ENCODE data around the gene C8A. TPM values are rescaled to one million over a fixed set of nuclear protein-coding genes. Genes with fewer than 3 reads are reported as not detected.

Gene C8A
- total RNA-seq, 1 experiment from 2014 or later: 0.13 TPM

DNA sequence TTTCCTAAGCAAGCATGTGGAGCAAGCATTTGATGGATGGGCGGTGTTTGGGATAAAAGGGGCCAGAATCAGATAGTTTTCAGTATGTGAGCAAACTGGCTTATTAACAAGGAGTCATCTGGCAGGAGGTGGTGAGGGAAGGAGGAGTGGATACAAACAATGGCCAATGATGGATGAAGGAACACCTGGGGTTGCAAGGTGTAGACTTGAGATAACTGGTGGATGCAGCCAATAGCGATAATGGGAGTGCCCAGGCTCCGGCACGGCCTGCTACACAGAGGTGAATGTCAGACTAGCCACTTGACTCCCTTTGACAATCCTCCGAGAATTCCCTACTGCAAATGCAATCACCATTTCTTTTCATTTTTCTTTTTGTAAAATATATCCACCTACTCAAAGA, 69.5 kb downstream of the C8A start (continued):
- TF ChIP-seq, protein P1, sequence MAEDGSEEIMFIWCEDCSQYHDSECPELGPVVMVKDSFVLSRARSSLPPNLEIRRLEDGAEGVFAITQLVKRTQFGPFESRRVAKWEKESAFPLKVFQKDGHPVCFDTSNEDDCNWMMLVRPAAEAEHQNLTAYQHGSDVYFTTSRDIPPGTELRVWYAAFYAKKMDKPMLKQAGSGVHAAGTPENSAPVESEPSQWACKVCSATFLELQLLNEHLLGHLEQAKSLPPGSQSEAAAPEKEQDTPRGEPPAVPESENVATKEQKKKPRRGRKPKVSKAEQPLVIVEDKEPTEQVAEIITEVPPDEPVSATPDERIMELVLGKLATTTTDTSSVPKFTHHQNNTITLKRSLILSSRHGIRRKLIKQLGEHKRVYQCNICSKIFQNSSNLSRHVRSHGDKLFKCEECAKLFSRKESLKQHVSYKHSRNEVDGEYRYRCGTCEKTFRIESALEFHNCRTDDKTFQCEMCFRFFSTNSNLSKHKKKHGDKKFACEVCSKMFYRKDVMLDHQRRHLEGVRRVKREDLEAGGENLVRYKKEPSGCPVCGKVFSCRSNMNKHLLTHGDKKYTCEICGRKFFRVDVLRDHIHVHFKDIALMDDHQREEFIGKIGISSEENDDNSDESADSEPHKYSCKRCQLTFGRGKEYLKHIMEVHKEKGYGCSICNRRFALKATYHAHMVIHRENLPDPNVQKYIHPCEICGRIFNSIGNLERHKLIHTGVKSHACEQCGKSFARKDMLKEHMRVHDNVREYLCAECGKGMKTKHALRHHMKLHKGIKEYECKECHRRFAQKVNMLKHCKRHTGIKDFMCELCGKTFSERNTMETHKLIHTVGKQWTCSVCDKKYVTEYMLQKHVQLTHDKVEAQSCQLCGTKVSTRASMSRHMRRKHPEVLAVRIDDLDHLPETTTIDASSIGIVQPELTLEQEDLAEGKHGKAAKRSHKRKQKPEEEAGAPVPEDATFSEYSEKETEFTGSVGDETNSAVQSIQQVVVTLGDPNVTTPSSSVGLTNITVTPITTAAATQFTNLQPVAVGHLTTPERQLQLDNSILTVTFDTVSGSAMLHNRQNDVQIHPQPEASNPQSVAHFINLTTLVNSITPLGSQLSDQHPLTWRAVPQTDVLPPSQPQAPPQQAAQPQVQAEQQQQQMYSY (CRISPR knock-in tag; IDR thresholded peaks at IDR 0.05): no peak
- TF ChIP-seq SMAD4 (CRISPR knock-in tag; IDR thresholded peaks at IDR 0.05) (no peak), ESRRA (CRISPR knock-in tag; IDR thresholded peaks at IDR 0.05; ENCODE audit: borderline replicate concordance) (no peak), OVOL2 (CRISPR knock-in tag; IDR thresholded peaks at IDR 0.05; ENCODE audit: borderline replicate concordance) (no peak)
- TF ChIP-seq, protein P2, sequence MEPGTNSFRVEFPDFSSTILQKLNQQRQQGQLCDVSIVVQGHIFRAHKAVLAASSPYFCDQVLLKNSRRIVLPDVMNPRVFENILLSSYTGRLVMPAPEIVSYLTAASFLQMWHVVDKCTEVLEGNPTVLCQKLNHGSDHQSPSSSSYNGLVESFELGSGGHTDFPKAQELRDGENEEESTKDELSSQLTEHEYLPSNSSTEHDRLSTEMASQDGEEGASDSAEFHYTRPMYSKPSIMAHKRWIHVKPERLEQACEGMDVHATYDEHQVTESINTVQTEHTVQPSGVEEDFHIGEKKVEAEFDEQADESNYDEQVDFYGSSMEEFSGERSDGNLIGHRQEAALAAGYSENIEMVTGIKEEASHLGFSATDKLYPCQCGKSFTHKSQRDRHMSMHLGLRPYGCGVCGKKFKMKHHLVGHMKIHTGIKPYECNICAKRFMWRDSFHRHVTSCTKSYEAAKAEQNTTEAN (CRISPR knock-in tag; IDR thresholded peaks at IDR 0.05): no peak

GRCh38 chr1:56925193-56925592, 70.6 kb downstream of the C8A start:
- Mint-ChIP-seq H3K4me1 (peaks cover 10% of the 10 kb centered on the region; the same call in 1 of the 2 replicates), H3K27me3 (ENCODE audit: low read depth) (peaks cover 11% of the 10 kb centered on the region), H3K27ac (no peak overlapping the region), H3K36me3 (no peaks in the 10 kb centered on the region), H3K9me3 (peaks cover 8% of the 10 kb centered on the region), H3K4me3 (no peak overlapping the region)
- ChIA-PET POLR2A (interaction anchor here (0.6 kb wide), 1 partner anchor 155 kb away, joined by 3 read pairs; no protein-coding TSS in a partner anchor), CTCF (interaction anchor here (1.2 kb wide), 1 partner anchor 105 kb away, joined by 3 read pairs; no protein-coding TSS in a partner anchor)
- DNase-seq (ENCODE audit: low spot score): no peak
- ATAC-seq: no peak
- TF ChIP-seq NR3C1 (CRISPR knock-in tag; conservative IDR thresholded peaks at IDR 0.05; ENCODE audit: low read depth) (no peak), TP53 (CRISPR knock-in tag; IDR thresholded peaks at IDR 0.05) (no peak), SMAD4 (CRISPR knock-in tag; IDR thresholded peaks at IDR 0.05) (no peak), ZNF317 (CRISPR knock-in tag; IDR thresholded peaks at IDR 0.05; ENCODE audit: borderline replicate concordance, low read depth) (no peak), ZNF416 (CRISPR knock-in tag; IDR thresholded peaks at IDR 0.05) (no peak), FOXJ3 (CRISPR knock-in tag; IDR thresholded peaks at IDR 0.05; ENCODE audit: borderline replicate concordance) (no peak), MYBL2 (CRISPR knock-in tag; IDR thresholded peaks at IDR 0.05) (no peak), GABPB1 (CRISPR knock-in tag; IDR thresholded peaks at IDR 0.05) (no peak), MXD4 (CRISPR knock-in tag; IDR thresholded peaks at IDR 0.05; ENCODE audit: borderline replicate concordance) (no peak), IRF2 (CRISPR knock-in tag; IDR thresholded peaks at IDR 0.05; ENCODE audit: borderline replicate concordance, low read depth) (no peak), ZNF671 (CRISPR knock-in tag; IDR thresholded peaks at IDR 0.05) (no peak), TEAD4 (CRISPR knock-in tag; IDR thresholded peaks at IDR 0.05) (no peak), PRRX2 (CRISPR knock-in tag; IDR thresholded peaks at IDR 0.05) (no peak), ZNF281 (CRISPR knock-in tag; IDR thresholded peaks at IDR 0.05) (no peak)
- TF ChIP-seq, protein P3, sequence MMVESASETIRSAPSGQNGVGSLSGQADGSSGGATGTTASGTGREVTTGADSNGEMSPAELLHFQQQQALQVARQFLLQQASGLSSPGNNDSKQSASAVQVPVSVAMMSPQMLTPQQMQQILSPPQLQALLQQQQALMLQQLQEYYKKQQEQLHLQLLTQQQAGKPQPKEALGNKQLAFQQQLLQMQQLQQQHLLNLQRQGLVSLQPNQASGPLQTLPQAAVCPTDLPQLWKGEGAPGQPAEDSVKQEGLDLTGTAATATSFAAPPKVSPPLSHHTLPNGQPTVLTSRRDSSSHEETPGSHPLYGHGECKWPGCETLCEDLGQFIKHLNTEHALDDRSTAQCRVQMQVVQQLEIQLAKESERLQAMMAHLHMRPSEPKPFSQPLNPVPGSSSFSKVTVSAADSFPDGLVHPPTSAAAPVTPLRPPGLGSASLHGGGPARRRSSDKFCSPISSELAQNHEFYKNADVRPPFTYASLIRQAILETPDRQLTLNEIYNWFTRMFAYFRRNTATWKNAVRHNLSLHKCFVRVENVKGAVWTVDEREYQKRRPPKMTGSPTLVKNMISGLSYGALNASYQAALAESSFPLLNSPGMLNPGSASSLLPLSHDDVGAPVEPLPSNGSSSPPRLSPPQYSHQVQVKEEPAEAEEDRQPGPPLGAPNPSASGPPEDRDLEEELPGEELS (CRISPR knock-in tag; IDR thresholded peaks at IDR 0.05): no peak
- TF ChIP-seq, protein P4, sequence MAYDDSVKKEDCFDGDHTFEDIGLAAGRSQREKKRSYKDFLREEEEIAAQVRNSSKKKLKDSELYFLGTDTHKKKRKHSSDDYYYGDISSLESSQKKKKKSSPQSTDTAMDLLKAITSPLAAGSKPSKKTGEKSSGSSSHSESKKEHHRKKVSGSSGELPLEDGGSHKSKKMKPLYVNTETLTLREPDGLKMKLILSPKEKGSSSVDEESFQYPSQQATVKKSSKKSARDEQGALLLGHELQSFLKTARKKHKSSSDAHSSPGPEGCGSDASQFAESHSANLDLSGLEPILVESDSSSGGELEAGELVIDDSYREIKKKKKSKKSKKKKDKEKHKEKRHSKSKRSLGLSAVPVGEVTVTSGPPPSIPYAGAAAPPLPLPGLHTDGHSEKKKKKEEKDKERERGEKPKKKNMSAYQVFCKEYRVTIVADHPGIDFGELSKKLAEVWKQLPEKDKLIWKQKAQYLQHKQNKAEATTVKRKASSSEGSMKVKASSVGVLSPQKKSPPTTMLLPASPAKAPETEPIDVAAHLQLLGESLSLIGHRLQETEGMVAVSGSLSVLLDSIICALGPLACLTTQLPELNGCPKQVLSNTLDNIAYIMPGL (CRISPR knock-in tag; IDR thresholded peaks at IDR 0.05): no peak
- TF ChIP-seq, protein P5, sequence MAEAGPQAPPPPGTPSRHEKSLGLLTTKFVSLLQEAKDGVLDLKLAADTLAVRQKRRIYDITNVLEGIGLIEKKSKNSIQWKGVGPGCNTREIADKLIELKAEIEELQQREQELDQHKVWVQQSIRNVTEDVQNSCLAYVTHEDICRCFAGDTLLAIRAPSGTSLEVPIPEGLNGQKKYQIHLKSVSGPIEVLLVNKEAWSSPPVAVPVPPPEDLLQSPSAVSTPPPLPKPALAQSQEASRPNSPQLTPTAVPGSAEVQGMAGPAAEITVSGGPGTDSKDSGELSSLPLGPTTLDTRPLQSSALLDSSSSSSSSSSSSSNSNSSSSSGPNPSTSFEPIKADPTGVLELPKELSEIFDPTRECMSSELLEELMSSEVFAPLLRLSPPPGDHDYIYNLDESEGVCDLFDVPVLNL (CRISPR knock-in tag; IDR thresholded peaks at IDR 0.05; ENCODE audit: borderline replicate concordance, low read depth): no peak
